H9 (cell line): ENCODE results near the gene ISOC1. TPM values are rescaled to one million over a fixed set of nuclear protein-coding genes. Genes with fewer than 3 reads are reported as not detected.

Experiments
- DNase-seq: peaks from one replicate; pipeline ENCODE4 v3.0.0-alpha.2; 2017
- H2AFZ ChIP-seq: one replicate; pipeline ENCODE4 v1.6.1; 2013; ENCODE audit warnings: mild to moderate bottlenecking, low read length, control low read depth, moderate library complexity
- H2AK5ac ChIP-seq: 2 replicates; pipeline ENCODE4 v1.6.1; 2013; ENCODE audit warnings: low read length, control low read depth, mixed read lengths; ENCODE audit not compliant: insufficient read length
- H2BK120ac ChIP-seq: one replicate; pipeline ENCODE4 v1.6.1; 2013; ENCODE audit warnings: low read depth, mild to moderate bottlenecking, low read length, control low read depth, inconsistent platforms; ENCODE audit not compliant: poor library complexity, severe bottlenecking
- H2BK12ac ChIP-seq: 2 replicates; pipeline ENCODE4 v1.6.1; 2013; ENCODE audit warnings: low read length, control low read depth, mixed read lengths, low read depth; ENCODE audit not compliant: insufficient read length
- H2BK15ac ChIP-seq: 2 replicates; pipeline ENCODE4 v1.6.1; 2013; ENCODE audit warnings: low read depth, low read length, control low read depth
- H2BK20ac ChIP-seq: one replicate; pipeline ENCODE4 v1.6.1; 2013; ENCODE audit warnings: low read depth, mild to moderate bottlenecking, low read length, control low read depth, inconsistent platforms; ENCODE audit not compliant: poor library complexity, severe bottlenecking
- H2BK5ac ChIP-seq: 2 replicates; pipeline ENCODE4 v1.6.1; 2013; ENCODE audit warnings: low read length, control low read depth, mixed read lengths; ENCODE audit not compliant: insufficient read length
- H3K14ac ChIP-seq: 2 replicates; pipeline ENCODE4 v1.6.1; 2013; ENCODE audit warnings: low read length, control low read depth; ENCODE audit not compliant: insufficient read depth
- H3K18ac ChIP-seq: 2 replicates; pipeline ENCODE4 v1.6.1; 2013; ENCODE audit warnings: low read depth, mild to moderate bottlenecking, mixed read lengths, low read length, control low read depth; ENCODE audit not compliant: insufficient read length
- H3K23ac ChIP-seq: 2 replicates; pipeline ENCODE4 v1.6.1; 2013; ENCODE audit warnings: low read length, control low read depth, mixed read lengths, low read depth; ENCODE audit not compliant: insufficient read length
- H3K23me2 ChIP-seq: 2 replicates; pipeline ENCODE4 v1.6.1; 2013; ENCODE audit warnings: low read depth, mild to moderate bottlenecking, mixed read lengths, low read length, control low read depth; ENCODE audit not compliant: insufficient read length, poor library complexity, severe bottlenecking
- H3K27ac ChIP-seq: 2 replicates; pipeline ENCODE4 v1.5.1; 2013; ENCODE audit warnings: low read length, control low read depth, mixed read lengths, low read depth; ENCODE audit not compliant: insufficient read length
- H3K27me3 ChIP-seq: 2 replicates; pipeline ENCODE4 v1.6.1; 2013; ENCODE audit warnings: low read length, control low read depth, inconsistent platforms; ENCODE audit not compliant: insufficient read depth
- H3K4ac ChIP-seq: 2 replicates; pipeline ENCODE4 v1.6.1; 2013; ENCODE audit warnings: low read depth, mild to moderate bottlenecking, control low read depth, inconsistent platforms, low read length, moderate library complexity
- H3K4me1 ChIP-seq: 2 replicates; pipeline ENCODE4 v1.6.1; 2013; ENCODE audit warnings: low read length, control low read depth, inconsistent platforms; ENCODE audit not compliant: insufficient read depth
- H3K4me2 ChIP-seq: 2 replicates; pipeline ENCODE4 v1.6.1; 2013; ENCODE audit warnings: low read length, control low read depth, mixed read lengths; ENCODE audit not compliant: insufficient read length, insufficient read depth
- H3K56ac ChIP-seq: 2 replicates; pipeline ENCODE4 v1.6.1; 2013; ENCODE audit warnings: low read depth, mild to moderate bottlenecking, mixed read lengths, low read length, control low read depth; ENCODE audit not compliant: insufficient read length
- H3K79me1 ChIP-seq: 2 replicates; pipeline ENCODE4 v1.6.1; 2013; ENCODE audit warnings: low read depth, mild to moderate bottlenecking, moderate library complexity, low read length, control low read depth, inconsistent platforms; ENCODE audit not compliant: insufficient read depth, poor library complexity, severe bottlenecking
- H3K79me2 ChIP-seq: 2 replicates; pipeline ENCODE4 v1.6.1; 2013; ENCODE audit warnings: low read length, control low read depth, inconsistent platforms; ENCODE audit not compliant: insufficient read depth
- H3K9ac ChIP-seq: 2 replicates; pipeline ENCODE4 v1.6.1; 2013; ENCODE audit warnings: low read length, control low read depth, mixed read lengths; ENCODE audit not compliant: insufficient read length; ENCODE audit errors: extremely low read depth
- H3K9me3 ChIP-seq: one replicate; pipeline ENCODE4 v1.6.1; 2013; ENCODE audit warnings: low read depth, low read length, inconsistent platforms; ENCODE audit not compliant: control insufficient read depth
- H3T11ph ChIP-seq: one replicate; pipeline ENCODE4 v1.6.1; 2013; ENCODE audit warnings: mild to moderate bottlenecking, low read length, control low read depth, inconsistent platforms
- H4K20me1 ChIP-seq: one replicate; pipeline ENCODE4 v1.6.1; 2013; ENCODE audit not compliant: control insufficient read depth, insufficient read length, insufficient read depth
- H4K5ac ChIP-seq: 2 replicates; pipeline ENCODE4 v1.6.1; 2013; ENCODE audit warnings: low read depth, mild to moderate bottlenecking, mixed read lengths, low read length, control low read depth; ENCODE audit not compliant: insufficient read length
- H4K8ac ChIP-seq: replicated peaks from 2 replicates; pipeline ENCODE4 v1.6.1; 2013; ENCODE audit warnings: low read length, control low read depth, mixed read lengths, low read depth; ENCODE audit not compliant: insufficient read length
- H4K91ac ChIP-seq: 2 replicates; pipeline ENCODE4 v1.6.1; 2013; ENCODE audit warnings: low read depth, mild to moderate bottlenecking, moderate library complexity, mixed read lengths, low read length, control low read depth; ENCODE audit not compliant: insufficient read length
- H3K27ac Mint-ChIP-seq, 3 experiments: 2 replicates in 2 of 3; 3 replicates in 1 of 3; pipeline ENCODE4 v1.8.0; 2020 to 2021; ENCODE audit warnings: mixed read lengths in 3 of 3, mild to moderate bottlenecking in 1 of 3, moderate library complexity in 1 of 3
- H3K27me3 Mint-ChIP-seq: 2 replicates; pipeline ENCODE4 v1.8.0; 2021; ENCODE audit warnings: low read depth, mild to moderate bottlenecking, moderate library complexity, mixed read lengths
- H3K36me3 Mint-ChIP-seq, 3 experiments: 2 replicates in 2 of 3; 3 replicates in 1 of 3; pipeline ENCODE4 v1.8.0; 2020 to 2021; ENCODE audit warnings: low read depth in 3 of 3, mixed read lengths in 3 of 3; ENCODE audit not compliant: insufficient read depth in 1 of 3
- H3K4me1 Mint-ChIP-seq, 2 experiments: 2 replicates each; pipeline ENCODE4 v1.8.0; 2020; ENCODE audit warnings: mixed read lengths in 2 of 2
- H3K4me3 Mint-ChIP-seq, 2 experiments: 2 replicates in 1 of 2; 3 replicates in 1 of 2; pipeline ENCODE4 v1.8.0; 2020 to 2021; ENCODE audit warnings: mild to moderate bottlenecking in 2 of 2, mixed read lengths in 2 of 2, moderate library complexity in 1 of 2
- H3K9me3 Mint-ChIP-seq, 2 experiments: 2 replicates in 1 of 2; 3 replicates in 1 of 2; pipeline ENCODE4 v1.8.0; 2020; ENCODE audit warnings: mild to moderate bottlenecking in 2 of 2, mixed read lengths in 2 of 2, moderate library complexity in 1 of 2
- CTCF ChIP-seq: fragments of 200-600 bp; sonication (generic); conservative IDR thresholded peaks from 3 replicates; pipeline ENCODE4 v1.8.0; 2021; ENCODE audit warnings: antibody characterized with exemption, mild to moderate bottlenecking
- WGBS: extraction: QIAGEN DNeasy Blood & Tissue Kit; methylation state at CpG from one replicate; pipeline ENCODE4 v1.1.7; 2013; ENCODE audit warnings: missing lambda C conversion rate, low lambda C conversion rate, mixed read lengths; ENCODE audit not compliant: insufficient read length; ENCODE audit errors: extremely low coverage; 5-methylcytosine and 5-hydroxymethylcytosine counted together
- total RNA-seq: library from RNA; stranded (reverse); gene quantifications from 2 replicates; pipeline ENCODE4 v1.2.1, GENCODE V29; 2021

Gene ISOC1
- total RNA-seq, 1 experiment from 2014 or later: 23.0 TPM

- Histone ChIP-seq H2BK20ac (no peak overlapping the region), H4K5ac (no peak overlapping the region), H3T11ph (no peak overlapping the region), H3K4ac (no peak overlapping the region), H2AK5ac (no peak overlapping the region), H3K18ac (no peak overlapping the region), H2BK5ac (no peak overlapping the region), H2BK120ac (no peak overlapping the region), H3K79me2 (no peaks in the 10 kb centered on the region), H3K14ac (no peak overlapping the region), H3K9ac (no peak overlapping the region), H4K91ac (no peak overlapping the region), H3K56ac (no peak overlapping the region), H3K4me1 (no peaks in the 10 kb centered on the region), H3K27ac (no peak overlapping the region), H3K79me1 (no peaks in the 10 kb centered on the region), H2BK15ac (no peak overlapping the region), H3K23ac (no peak overlapping the region), H4K20me1 (no peaks in the 10 kb centered on the region), H3K4me2 (no peak overlapping the region), H3K27me3 (no peaks in the 10 kb centered on the region), H3K23me2 (no peaks in the 10 kb centered on the region), H2BK12ac (no peak overlapping the region), H4K8ac (no peak overlapping the region), H3K9me3 (no peaks in the 10 kb centered on the region), H2AFZ (no peak overlapping the region)
- Mint-ChIP-seq H3K27me3 (no peaks in the 10 kb centered on the region), H3K27ac (no peak overlapping the region; a peak in 1 of 7 replicates), H3K36me3 (no peaks in the 10 kb centered on the region; a peak in 2 of 7 replicates), H3K4me1 (no peaks in the 10 kb centered on the region), H3K9me3 (peaks cover 0 to 6% of the 10 kb centered on the region in 2 experiments; a peak in 3 of 5 replicates), H3K4me3 (no peak overlapping the region)
- TF ChIP-seq CTCF: no peak
- DNase-seq: no peak
- WGBS: no CpG with 5 or more reads among the region's 2 CpGs
Observed at GRCh38 chr5:129048509-129048908, 46.0 kb upstream of the ISOC1 start.
